Adrenal gland (tissue), 12 donors: Measurements from ENCODE around the gene CNTN4. TPM values are rescaled to one million over a fixed set of nuclear protein-coding genes. Genes with fewer than 3 reads are reported as not detected.

ENCODE experiments used
- DNase-seq, 7 donors: peaks; one replicate each; pipeline ENCODE4 v3.0.0-alpha.2; 2019 to 2020
- H3K27ac ChIP-seq, 5 donors: fragments of 200-600 bp; sonication (generic) in 4 of 5; 1 replicate in 3 of 5; 2 replicates in 2 of 5; pipeline versions ENCODE4 v1.5.1 to v1.8.0; 2016 to 2020; ENCODE audit warnings: mild to moderate bottlenecking in 1 of 5
- H3K27me3 ChIP-seq: fragments of 200-600 bp; 2 replicates; pipeline ENCODE4 v1.8.0; 2021
- H3K36me3 ChIP-seq, 2 donors: fragments of 200-600 bp; replicated peaks in 1 of 2; 1 replicate in 1 of 2; 2 replicates in 1 of 2; pipeline versions ENCODE4 v1.5.1 to v1.8.0; 2018 to 2022
- H3K4me1 ChIP-seq, 2 donors: fragments of 200-600 bp; replicated peaks in 1 of 2; 1 replicate in 1 of 2; 2 replicates in 1 of 2; pipeline versions ENCODE4 v1.5.1 to v1.8.0; 2018 to 2021
- H3K4me3 ChIP-seq, 4 donors: fragments of 200-600 bp; sonication (generic) in 3 of 4; one replicate each; pipeline ENCODE4 v1.5.1; 2016 to 2018
- H3K9me3 ChIP-seq, 3 donors: fragments of 200-600 bp; sonication (generic) in 1 of 3; replicated peaks in 1 of 3; 1 replicate in 2 of 3; 2 replicates in 1 of 3; pipeline versions ENCODE4 v1.5.1 to v1.8.0; 2016 to 2021
- POLR2A ChIP-seq, 2 donors: fragments of 450-650 bp; IDR thresholded peaks; one replicate each; pipeline ENCODE4 v1.6.1; 2017; ENCODE audit warnings: antibody characterized with exemption in 2 of 2, mild to moderate bottlenecking in 2 of 2, moderate library complexity in 1 of 2
- WGBS, 4 donors: extraction: QIAGEN DNeasy Blood & Tissue Kit in 2 of 4; methylation state at CpG; one replicate each; pipeline versions ENCODE4 v1.1.5 to v1.1.7; 2013 to 2017; 5-methylcytosine and 5-hydroxymethylcytosine counted together
- intact Hi-C, 2 donors: fragments of 100-400 bp; cut with DNase I; formaldehyde crosslinking; loops; one replicate each; pipeline versions ENCODE4 v1.14.1 to v1.15.0; 2022 to 2023
- polyA plus RNA-seq, 3 donors: library from polyadenylated mRNA; stranded (reverse); fragments of 200-250 nt in 2 of 3; fragments of 350-450 nt in 1 of 3; fragmentation: Illumina TruSeq in 1 of 3; extraction: RNeasy Lipid Tissue Mini Kit (QIAGEN cat#74804) in 1 of 3; gene quantifications; one replicate each; pipeline ENCODE4 v1.2.3, GENCODE V29; 2013 to 2014
- total RNA-seq, 9 donors: library from RNA; depleted of rRNA in 4 of 9; stranded (reverse); fragments of >200 nt in 4 of 9; fragments of 120-200 nt in 1 of 9; fragmentation: NEBNext Ultra II Directional in 1 of 9; extraction: Animal tissue kit (Norgen Biotek cat#: 25700) in 1 of 9; gene quantifications; one replicate each; pipeline versions ENCODE4 v1.1.0 to v1.2.4, GENCODE V29; 2013 to 2023
- TF ChIP-seq, protein P1 (sequence below), 6 experiments: fragments of 450-650 bp in 4 of 6; fragments of 200-600 bp in 2 of 6; sonication (generic) in 1 of 6; IDR thresholded peaks; 1 replicate in 5 of 6; 2 replicates in 1 of 6; pipeline versions ENCODE4 v1.5.1 to v1.8.0; 2016 to 2021; ENCODE audit warnings: antibody characterized with exemption in 6 of 6, mild to moderate bottlenecking in 2 of 6, moderate library complexity in 1 of 6
- donor health status: healthy with polysubstance abuse.
- donor health status: Bipolar disorder and iron deficiency.
- donor health status: DM: yes; HTN: yes; CAD: no.
- donor health status: DM: no; HTN: no; CAD: no.
- donor health status: DM: no; HTN: no; CAD: no.
- donor health status: DM: yes; HTN: yes; CAD: no.

The CNTN4 gene
- total and polyA plus RNA-seq, 12 donors, result 0.17 to 9.2 (median 1.6) TPM

DNA sequence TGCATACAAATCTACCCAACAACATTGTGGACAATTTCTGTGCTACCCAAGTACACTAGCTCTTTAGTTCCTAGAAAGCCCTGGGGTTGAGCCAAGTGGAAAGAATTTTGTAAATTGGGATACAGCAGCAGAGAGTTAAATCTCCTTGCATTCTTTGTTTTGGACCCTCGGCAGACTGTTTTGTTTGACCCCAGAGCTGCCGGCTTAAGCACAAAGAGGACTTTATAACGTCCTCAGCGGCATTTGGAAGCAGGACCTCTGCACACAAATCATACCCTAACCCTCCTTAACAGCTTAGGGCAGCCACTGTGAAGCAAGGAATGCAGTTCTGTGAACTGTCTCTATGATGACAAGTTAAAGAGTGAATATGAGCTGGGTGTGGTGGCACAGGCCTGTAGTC, 415.3 kb downstream of the CNTN4 start:
- intact Hi-C loops, result no loop called here
- Histone ChIP-seq H3K4me1 (no peaks in the 10 kb centered on the region), H3K4me3 (no peak overlapping the region), H3K9me3 (no peaks in the 10 kb centered on the region), H3K27ac (no peak overlapping the region), H3K36me3 (no peaks in the 10 kb centered on the region), H3K27me3 (no peaks in the 10 kb centered on the region)
- WGBS, 4 donors, result 11 to 39% (median 35%) methylated on average over 4 of the region's 4 CpGs
- TF ChIP-seq, protein P1, sequence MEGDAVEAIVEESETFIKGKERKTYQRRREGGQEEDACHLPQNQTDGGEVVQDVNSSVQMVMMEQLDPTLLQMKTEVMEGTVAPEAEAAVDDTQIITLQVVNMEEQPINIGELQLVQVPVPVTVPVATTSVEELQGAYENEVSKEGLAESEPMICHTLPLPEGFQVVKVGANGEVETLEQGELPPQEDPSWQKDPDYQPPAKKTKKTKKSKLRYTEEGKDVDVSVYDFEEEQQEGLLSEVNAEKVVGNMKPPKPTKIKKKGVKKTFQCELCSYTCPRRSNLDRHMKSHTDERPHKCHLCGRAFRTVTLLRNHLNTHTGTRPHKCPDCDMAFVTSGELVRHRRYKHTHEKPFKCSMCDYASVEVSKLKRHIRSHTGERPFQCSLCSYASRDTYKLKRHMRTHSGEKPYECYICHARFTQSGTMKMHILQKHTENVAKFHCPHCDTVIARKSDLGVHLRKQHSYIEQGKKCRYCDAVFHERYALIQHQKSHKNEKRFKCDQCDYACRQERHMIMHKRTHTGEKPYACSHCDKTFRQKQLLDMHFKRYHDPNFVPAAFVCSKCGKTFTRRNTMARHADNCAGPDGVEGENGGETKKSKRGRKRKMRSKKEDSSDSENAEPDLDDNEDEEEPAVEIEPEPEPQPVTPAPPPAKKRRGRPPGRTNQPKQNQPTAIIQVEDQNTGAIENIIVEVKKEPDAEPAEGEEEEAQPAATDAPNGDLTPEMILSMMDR (IDR thresholded peaks at IDR 0.05), result no peak
- no peak for TF ChIP-seq POLR2A (IDR thresholded peaks at IDR 0.05)
- DNase-seq, result no peak

DNA sequence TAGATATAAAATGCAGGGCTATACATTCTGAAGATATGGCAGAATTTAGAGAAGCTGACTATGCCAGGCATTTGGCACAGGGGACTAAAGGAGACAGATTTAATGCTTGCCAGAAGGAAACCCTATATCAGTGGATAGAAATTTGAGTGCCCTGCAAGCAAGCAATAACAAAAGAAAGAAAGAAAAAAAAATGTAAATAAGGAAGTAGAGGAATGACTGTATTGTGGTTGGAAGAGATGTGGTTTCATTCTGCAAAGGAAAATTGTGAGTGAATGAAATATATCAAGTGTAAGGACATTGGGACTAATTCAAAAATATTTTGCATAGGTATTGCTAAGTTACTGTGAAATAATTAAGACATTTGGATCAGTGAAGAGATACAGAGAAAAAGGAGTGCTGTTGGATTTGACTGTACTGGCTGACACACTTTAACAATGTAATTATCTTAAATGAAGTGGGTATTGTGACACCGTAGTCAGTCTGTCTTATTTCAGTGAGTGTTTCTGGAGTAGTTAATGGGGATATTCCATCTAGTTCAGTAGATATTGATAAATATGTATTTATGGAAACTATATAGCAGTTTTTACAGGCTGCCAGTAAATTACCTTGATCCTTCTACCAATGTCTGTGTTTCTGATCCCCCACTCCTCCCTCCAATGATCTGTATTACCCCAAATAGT, 418.2 kb downstream of the CNTN4 start:
- intact Hi-C loops, result no loop called here
- no peak for TF ChIP-seq POLR2A (IDR thresholded peaks at IDR 0.05)
- TF ChIP-seq, protein P1 (IDR thresholded peaks at IDR 0.05), result no peak
- H3K4me1 ChIP-seq, result no peaks in the 10 kb centered on the region
- no peaks in the 10 kb centered on the region for H3K9me3 ChIP-seq
- 78 to 91% (median 83%) methylated on average over 1 of the region's 1 CpG for WGBS, 4 donors
- H3K4me3 ChIP-seq, result no peak overlapping the region
- no peak for DNase-seq
- no peaks in the 10 kb centered on the region for H3K36me3 ChIP-seq
- no peaks in the 10 kb centered on the region for H3K27me3 ChIP-seq
- no peak overlapping the region for H3K27ac ChIP-seq

DNA sequence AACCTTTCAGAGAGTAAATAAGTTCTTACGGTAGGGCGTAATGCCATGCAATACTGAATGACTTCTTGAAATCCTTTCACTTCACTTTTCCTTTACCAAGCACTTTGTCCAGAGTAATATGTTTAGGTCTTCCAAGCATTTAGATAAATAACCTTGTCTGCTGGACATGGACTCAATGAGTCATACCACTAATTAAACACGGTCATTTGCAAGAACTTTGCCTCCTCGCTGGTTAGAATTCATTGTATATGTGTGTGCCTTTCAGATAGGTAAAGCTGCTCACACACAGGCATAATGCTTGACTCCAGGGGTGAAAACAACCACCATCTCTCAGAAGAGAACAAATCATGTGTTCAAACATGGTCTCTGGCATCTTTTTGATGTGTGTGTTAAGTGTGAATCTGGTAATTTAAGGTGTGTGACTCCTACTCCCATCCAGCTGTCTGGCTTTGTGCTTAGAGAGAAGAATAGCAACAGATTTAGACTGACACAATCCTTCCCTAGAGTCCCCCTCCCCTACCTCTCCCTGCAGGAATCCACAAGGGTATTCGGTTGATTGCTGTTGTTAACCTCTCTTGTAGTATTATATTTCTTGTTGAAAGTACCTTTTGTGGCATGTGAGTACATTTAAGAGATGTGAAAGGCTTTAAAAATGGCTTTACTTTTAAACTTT, 419.0 kb downstream of the CNTN4 start:
- Histone ChIP-seq H3K27me3 (no peaks in the 10 kb centered on the region), H3K4me1 (no peaks in the 10 kb centered on the region), H3K36me3 (no peaks in the 10 kb centered on the region), H3K4me3 (no peak overlapping the region), H3K27ac (no peak overlapping the region), H3K9me3 (no peaks in the 10 kb centered on the region)
- 68 to 77% (median 74%) methylated on average over 5 of the region's 5 CpGs for WGBS, 4 donors
- intact Hi-C loops, result no loop called here
- no peak for DNase-seq
- TF ChIP-seq POLR2A (IDR thresholded peaks at IDR 0.05), result no peak
- TF ChIP-seq, protein P1 (IDR thresholded peaks at IDR 0.05), result no peak

DNA sequence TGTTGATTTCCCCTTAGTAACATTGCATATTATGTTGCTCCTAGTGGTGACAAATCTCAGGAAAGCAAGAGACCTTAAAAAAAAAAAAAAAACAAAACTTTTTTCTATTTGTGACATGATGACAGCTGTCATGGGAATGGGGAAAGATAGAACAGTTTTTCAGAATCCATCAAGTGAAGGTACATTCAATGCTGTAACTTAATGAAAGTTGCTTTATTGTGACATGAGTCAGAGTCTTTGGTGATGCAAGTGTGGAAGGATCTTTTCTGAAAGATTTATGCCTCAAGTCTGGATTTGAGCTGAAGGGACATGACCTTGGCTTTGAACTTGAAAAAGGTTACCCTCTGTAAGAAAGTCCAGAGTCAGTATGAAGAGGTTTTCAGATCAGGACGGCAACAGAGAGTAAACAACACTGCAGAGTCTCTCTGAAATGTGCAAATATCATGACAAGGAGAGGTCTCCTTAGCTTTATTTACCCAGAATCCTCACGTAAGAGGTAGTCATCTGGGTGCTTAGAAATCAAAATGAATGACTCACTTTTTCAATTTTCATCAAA, 424.7 kb downstream of the CNTN4 start:
- no peak overlapping the region for H3K4me3 ChIP-seq
- TF ChIP-seq POLR2A (IDR thresholded peaks at IDR 0.05), result no peak
- TF ChIP-seq, protein P1 (IDR thresholded peaks at IDR 0.05), result no peak
- no peak for DNase-seq
- no peaks in the 10 kb centered on the region for H3K4me1 ChIP-seq
- H3K27me3 ChIP-seq, result no peaks in the 10 kb centered on the region
- intact Hi-C loops, result no loop called here
- 29 to 33% (median 32%) methylated on average over 2 of the region's 2 CpGs for WGBS, 4 donors
- H3K36me3 ChIP-seq, result no peaks in the 10 kb centered on the region
- H3K27ac ChIP-seq, result no peak overlapping the region
- no peaks in the 10 kb centered on the region for H3K9me3 ChIP-seq
